Measurements from ENCODE around the gene TROAP.
"Not testable (repeated sequence)": the region's sequence is repeated elsewhere in the genome, so short reads cannot be mapped to it uniquely, and the experiment has no call there.

The TROAP gene

DNA sequence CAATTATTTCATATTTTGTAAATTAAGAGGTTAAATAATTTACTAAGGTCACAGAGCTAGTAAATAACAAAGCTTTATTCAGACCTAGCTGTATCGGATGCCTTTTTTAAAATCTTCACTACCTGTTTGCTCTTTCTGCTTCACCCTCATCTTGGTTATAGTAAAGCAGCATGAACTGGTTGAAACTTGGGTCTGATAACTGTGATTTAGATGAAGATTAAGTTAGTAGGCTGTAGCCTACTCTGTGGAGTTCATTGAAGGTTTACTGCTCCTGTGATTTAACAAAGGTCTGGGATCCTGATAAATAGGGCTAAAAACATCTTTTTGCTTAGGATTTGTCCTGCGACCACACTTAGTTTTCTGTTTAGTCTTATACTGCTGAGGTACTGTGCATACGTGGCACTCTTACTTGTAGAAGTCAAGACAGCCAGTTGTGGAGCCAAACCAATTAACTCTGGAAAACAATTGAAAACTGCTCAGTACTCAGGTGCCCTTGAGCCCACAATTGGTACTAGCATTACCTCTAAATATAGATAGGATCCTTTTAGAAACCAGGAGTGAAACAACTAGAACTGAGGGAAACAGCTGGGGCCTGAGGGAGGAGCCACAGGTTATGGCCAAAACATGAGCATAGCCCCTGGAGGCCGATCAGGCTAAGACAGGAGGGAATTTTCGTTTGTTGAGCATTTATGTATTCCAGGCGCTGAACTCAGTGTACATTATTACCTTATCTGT, 46.5 kb downstream of the TROAP start:
- DNase-seq = no peak

DNA sequence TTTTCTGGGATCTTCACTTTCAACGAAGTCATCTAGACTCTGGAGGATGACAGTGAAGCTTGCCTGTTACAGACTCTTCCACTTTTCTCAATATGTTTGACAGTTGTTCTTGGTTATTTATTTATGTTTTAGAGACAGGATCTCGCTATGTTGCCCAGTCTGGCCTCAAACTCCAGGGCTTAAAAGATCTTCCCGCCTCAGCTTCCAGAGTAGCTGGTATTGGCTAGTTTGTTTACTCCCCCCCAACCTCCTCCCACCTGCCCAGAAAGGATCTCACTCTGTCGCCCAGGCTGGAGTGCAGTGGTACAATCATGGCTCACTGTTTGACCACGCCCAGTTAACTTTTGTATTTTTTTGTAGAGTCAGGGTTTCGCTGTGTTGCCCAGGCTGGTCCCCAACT, 47.5 kb downstream of the TROAP start:
- DNase-seq = no peak

DNA sequence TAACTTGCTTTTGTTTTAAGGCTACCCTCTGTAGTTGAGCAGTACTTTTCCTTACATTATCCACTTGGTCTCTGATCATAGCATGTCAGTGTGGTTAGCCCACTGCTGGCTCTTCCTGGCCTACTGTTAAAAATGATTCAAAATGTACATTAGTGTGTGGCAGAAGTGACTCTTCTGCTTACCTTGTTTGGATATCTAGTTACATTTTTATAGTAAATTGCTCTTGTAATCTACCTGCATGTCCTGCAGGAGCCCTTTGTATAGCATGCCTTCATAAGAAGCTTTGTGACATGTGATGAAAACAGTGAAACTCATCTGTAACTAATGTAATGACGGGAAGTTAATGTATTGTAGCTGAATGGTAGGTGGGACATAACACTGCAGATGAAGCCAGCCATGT, 52.4 kb downstream of the TROAP start:
- no peak for DNase-seq

- no peak for DNase-seq
Measured at GRCh38 chr12:49377386-49377785, 54.3 kb downstream of the TROAP start.

- not testable (repeated sequence) for DNase-seq
Measured at GRCh38 chr12:49380184-49380583, 57.1 kb downstream of the TROAP start.
